Measurements from ENCODE around the gene MTHFD1L.

DNA sequence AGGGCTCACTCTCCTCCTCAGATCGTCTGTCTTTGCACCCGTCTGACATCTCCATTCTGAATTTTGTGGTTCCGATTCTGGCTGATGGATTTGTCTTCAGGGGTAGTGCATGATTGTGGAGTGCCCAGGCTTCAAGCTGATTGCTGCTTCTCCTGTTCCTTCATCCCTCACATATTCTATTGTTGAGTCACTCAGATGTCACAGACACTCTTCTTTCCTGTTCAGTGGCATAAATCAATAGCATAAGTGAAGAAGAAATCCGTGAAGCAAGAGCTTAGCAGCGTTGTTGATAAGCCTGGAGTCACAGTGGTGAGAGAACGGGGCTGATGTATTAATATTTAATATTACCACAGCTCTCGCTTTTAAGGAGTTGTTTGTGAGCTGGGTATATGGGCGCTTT, 152.5 kb downstream of the MTHFD1L start:
- TF ChIP-seq TAF1 (IDR thresholded peaks at IDR 0.05; ENCODE audit: low read depth, low read length) (no peak), BCL11A (IDR thresholded peaks at IDR 0.05; ENCODE audit: low read depth in 2 of 2, low read length in 2 of 2) (no peak), SUZ12 (IDR thresholded peaks at IDR 0.05; ENCODE audit: low read length) (no peak)
- TF ChIP-seq, protein P1, sequence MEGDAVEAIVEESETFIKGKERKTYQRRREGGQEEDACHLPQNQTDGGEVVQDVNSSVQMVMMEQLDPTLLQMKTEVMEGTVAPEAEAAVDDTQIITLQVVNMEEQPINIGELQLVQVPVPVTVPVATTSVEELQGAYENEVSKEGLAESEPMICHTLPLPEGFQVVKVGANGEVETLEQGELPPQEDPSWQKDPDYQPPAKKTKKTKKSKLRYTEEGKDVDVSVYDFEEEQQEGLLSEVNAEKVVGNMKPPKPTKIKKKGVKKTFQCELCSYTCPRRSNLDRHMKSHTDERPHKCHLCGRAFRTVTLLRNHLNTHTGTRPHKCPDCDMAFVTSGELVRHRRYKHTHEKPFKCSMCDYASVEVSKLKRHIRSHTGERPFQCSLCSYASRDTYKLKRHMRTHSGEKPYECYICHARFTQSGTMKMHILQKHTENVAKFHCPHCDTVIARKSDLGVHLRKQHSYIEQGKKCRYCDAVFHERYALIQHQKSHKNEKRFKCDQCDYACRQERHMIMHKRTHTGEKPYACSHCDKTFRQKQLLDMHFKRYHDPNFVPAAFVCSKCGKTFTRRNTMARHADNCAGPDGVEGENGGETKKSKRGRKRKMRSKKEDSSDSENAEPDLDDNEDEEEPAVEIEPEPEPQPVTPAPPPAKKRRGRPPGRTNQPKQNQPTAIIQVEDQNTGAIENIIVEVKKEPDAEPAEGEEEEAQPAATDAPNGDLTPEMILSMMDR (IDR thresholded peaks at IDR 0.05; ENCODE audit: control extremely low read depth in 1 of 3, insufficient read depth in 1 of 3, low read depth in 1 of 3, low read length in 3 of 3), result no peak

Measured in H1 (cell line).